ENCODE data around the gene DOK3. TPM values are rescaled to one million over a fixed set of nuclear protein-coding genes. Genes with fewer than 3 reads are reported as not detected.
"Not testable (repeated sequence)": the region's sequence is repeated elsewhere in the genome, so short reads cannot be mapped to it uniquely, and the experiment has no call there.

The DOK3 gene
- total RNA-seq, 1 donor from 2014 or later = 12.8 TPM

- DNase-seq (ENCODE audit: low spot score) = no peak
Measured at GRCh38 chr5:177535125-177535524, 25.5 kb upstream of the DOK3 start.

GRCh38 chr5:177534433-177534832 is 24.8 kb upstream of the DOK3 start:
- DNase-seq (ENCODE audit: low spot score) = not testable (repeated sequence)

GRCh38 chr5:177531209-177531940 is 21.7 kb upstream of the DOK3 start:
- DNase-seq (ENCODE audit: low spot score) = no peak

- DNase-seq (ENCODE audit: low spot score) = no peak
Measured at GRCh38 chr5:177530638-177531037, 21.0 kb upstream of the DOK3 start.

GRCh38 chr5:177529247-177530203 is 19.9 kb upstream of the DOK3 start:
- DNase-seq (ENCODE audit: low spot score) = no peak

- DNase-seq (ENCODE audit: low spot score) = no peak
Measured at GRCh38 chr5:177528631-177529030, 19.0 kb upstream of the DOK3 start.

GRCh38 chr5:177527595-177527994 is 18.0 kb upstream of the DOK3 start:
- no peak for DNase-seq (ENCODE audit: low spot score)

GRCh38 chr5:177526791-177527190 is 17.2 kb upstream of the DOK3 start:
- no peak for DNase-seq (ENCODE audit: low spot score)

- no peak for DNase-seq (ENCODE audit: low spot score)
Measured at GRCh38 chr5:177526191-177526590, 16.6 kb upstream of the DOK3 start.

GRCh38 chr5:177524941-177525655 is 15.5 kb upstream of the DOK3 start:
- no peak for DNase-seq (ENCODE audit: low spot score)

GRCh38 chr5:177524539-177524900 is 14.9 kb upstream of the DOK3 start:
- DNase-seq (ENCODE audit: low spot score) = no peak

- no peak for DNase-seq (ENCODE audit: low spot score)
Measured at GRCh38 chr5:177523711-177524538, 14.3 kb upstream of the DOK3 start.

GRCh38 chr5:177520916-177521513 is 11.4 kb upstream of the DOK3 start:
- no peak for DNase-seq (ENCODE audit: low spot score)

- DNase-seq (ENCODE audit: low spot score) = no peak
Measured at GRCh38 chr5:177520271-177520670, 10.6 kb upstream of the DOK3 start.

GRCh38 chr5:177519463-177520235 is 10.0 kb upstream of the DOK3 start:
- DNase-seq (ENCODE audit: low spot score) = no peak

GRCh38 chr5:177516601-177517568 is 7.3 kb upstream of the DOK3 start, which contains the start of gene DDX41:
DDX41 (minus strand) TSS chr5:177516961; CDS start chr5:177516945, 16 bp downstream.
- peak; percentile 98 for DNase-seq (ENCODE audit: low spot score)

GRCh38 chr5:177515580-177515979 is 6.0 kb upstream of the DOK3 start:
- DNase-seq (ENCODE audit: low spot score) = no peak

GRCh38 chr5:177514541-177514940 is 4.9 kb upstream of the DOK3 start:
- no peak for DNase-seq (ENCODE audit: low spot score)

- no peak for DNase-seq (ENCODE audit: low spot score)
Measured at GRCh38 chr5:177513500-177513899, 3.9 kb upstream of the DOK3 start.
